PC-9 (cell line): Measurements from ENCODE around the gene TULP4. TPM values are rescaled to one million over a fixed set of nuclear protein-coding genes. Genes with fewer than 3 reads are reported as not detected.

ENCODE experiments used
- BruUV-seq: library from RNA; stranded (reverse); fragments of 400-500 nt; replicated peaks from 2 replicates; lab custom pipeline; 2021; lab: Mats Ljungman, UMichigan
- CTCF ChIA-PET: fragments of 300-600 bp; sonication (Branson Sonifier 250); formaldehyde crosslinking; loops from one replicate; lab custom pipeline; 2022; ENCODE audit warnings: antibody characterized with exemption; lab: Charles Lee
- POLR2A ChIA-PET: fragments of 300-600 bp; sonication (Branson Sonifier 250); formaldehyde crosslinking; loops from one replicate; lab custom pipeline; 2022; ENCODE audit warnings: antibody characterized with exemption; ENCODE audit not compliant: unreplicated experiment; lab: Charles Lee
- DNase-seq, 2 experiments: peaks; one replicate each; pipeline versions ENCODE4 v3.0.0 to v3.0.0-alpha.2; 2015 to 2022; ENCODE audit warnings: mixed read lengths in 1 of 2
- H2AFZ ChIP-seq: fragments of 200-600 bp; sonication (generic); 2 replicates; pipeline ENCODE4 v1.8.1; 2017; ENCODE audit warnings: antibody characterized with exemption
- H3F3A ChIP-seq: fragments of 200-600 bp; sonication (generic); 2 replicates; pipeline ENCODE4 v1.8.1; 2017; ENCODE audit warnings: antibody characterized with exemption, mild to moderate bottlenecking, low read depth; ENCODE audit not compliant: insufficient read depth
- H3K27ac ChIP-seq: fragments of 200-600 bp; sonication (generic); 2 replicates; pipeline ENCODE4 v1.6.1; 2016; ENCODE audit warnings: mixed run types
- H3K27me3 ChIP-seq: fragments of 200-600 bp; sonication (generic); 2 replicates; pipeline ENCODE4 v1.6.1; 2016; ENCODE audit warnings: low read depth, mixed run types; ENCODE audit not compliant: insufficient read depth
- H3K36me3 ChIP-seq: fragments of 200-600 bp; sonication (generic); 2 replicates; pipeline ENCODE4 v1.6.1; 2016; ENCODE audit warnings: low read depth, mixed run types
- H3K4me1 ChIP-seq: fragments of 200-600 bp; sonication (generic); replicated peaks from 2 replicates; pipeline ENCODE4 v1.6.1; 2016; ENCODE audit warnings: mixed run types; ENCODE audit not compliant: insufficient read depth
- H3K4me2 ChIP-seq: fragments of 200-600 bp; sonication (generic); 2 replicates; pipeline ENCODE4 v1.6.1; 2017; ENCODE audit warnings: mixed run types
- H3K4me3 ChIP-seq: fragments of 200-600 bp; sonication (generic); 2 replicates; pipeline ENCODE4 v1.6.1; 2016; ENCODE audit warnings: mixed run types
- H3K79me2 ChIP-seq: fragments of 200-600 bp; sonication (generic); 2 replicates; pipeline ENCODE4 v1.6.1; 2017; ENCODE audit warnings: low read depth, mixed run types
- H3K9me2 ChIP-seq: fragments of 200-600 bp; sonication (generic); 2 replicates; pipeline ENCODE4 v1.8.1; 2017; ENCODE audit warnings: mild to moderate bottlenecking; ENCODE audit not compliant: insufficient read depth
- H3K9me3 ChIP-seq: fragments of 200-600 bp; sonication (generic); 2 replicates; pipeline ENCODE4 v1.8.1; 2016; ENCODE audit warnings: low read depth; ENCODE audit not compliant: insufficient read depth
- H4K20me1 ChIP-seq: fragments of 200-600 bp; sonication (generic); 2 replicates; pipeline ENCODE4 v1.8.1; 2017; ENCODE audit not compliant: insufficient read depth
- EZH2 ChIP-seq: fragments of 200-600 bp; sonication (generic); IDR thresholded peaks from 2 replicates; pipeline ENCODE4 v1.8.0; 2017; ENCODE audit warnings: antibody characterized with exemption, low read depth
- intact Hi-C: fragments of 100-400 bp; cut with micrococcal nuclease; formaldehyde crosslinking; loops from one replicate; pipeline ENCODE4 v1.10.0; 2022; ENCODE audit not compliant: unreplicated experiment
- total RNA-seq: library from RNA; stranded (reverse); gene quantifications from 2 replicates; pipeline ENCODE4 v1.2.3, GENCODE V29; 2021
- TF ChIP-seq, protein P1 (sequence below): fragments of 200-600 bp; sonication (generic); conservative IDR thresholded peaks from 2 replicates; pipeline ENCODE4 v1.6.1; 2017; ENCODE audit warnings: mixed run types, antibody characterized with exemption, mild to moderate bottlenecking, moderate library complexity

Gene TULP4
- total RNA-seq, 1 experiment from 2014 or later = 34.0 TPM

DNA sequence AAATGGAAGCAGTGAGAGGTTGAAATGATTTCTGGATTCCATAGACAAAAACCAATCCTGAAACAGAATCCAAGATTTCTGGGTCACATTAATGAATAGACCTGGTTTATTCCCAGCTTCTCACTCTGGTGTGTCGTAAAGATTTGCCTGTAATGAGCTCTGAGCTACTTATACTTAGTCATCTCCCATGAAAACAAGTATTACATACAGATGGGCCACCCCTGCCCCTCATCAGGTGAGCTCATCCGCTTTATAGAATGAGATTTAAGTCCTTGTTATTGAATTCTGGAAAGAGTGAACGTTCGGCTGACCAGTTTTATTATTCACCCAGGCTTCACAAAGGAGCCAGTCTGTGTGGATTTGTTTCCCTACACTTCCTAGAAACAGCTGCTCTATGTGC, 200.5 kb downstream of the TULP4 start:
- no peak overlapping the region for H3K27ac ChIP-seq
- H3K4me2 ChIP-seq = no peak overlapping the region
- POLR2A ChIA-PET = no interaction called here
- no peak for TF ChIP-seq EZH2
- TF ChIP-seq, protein P1, sequence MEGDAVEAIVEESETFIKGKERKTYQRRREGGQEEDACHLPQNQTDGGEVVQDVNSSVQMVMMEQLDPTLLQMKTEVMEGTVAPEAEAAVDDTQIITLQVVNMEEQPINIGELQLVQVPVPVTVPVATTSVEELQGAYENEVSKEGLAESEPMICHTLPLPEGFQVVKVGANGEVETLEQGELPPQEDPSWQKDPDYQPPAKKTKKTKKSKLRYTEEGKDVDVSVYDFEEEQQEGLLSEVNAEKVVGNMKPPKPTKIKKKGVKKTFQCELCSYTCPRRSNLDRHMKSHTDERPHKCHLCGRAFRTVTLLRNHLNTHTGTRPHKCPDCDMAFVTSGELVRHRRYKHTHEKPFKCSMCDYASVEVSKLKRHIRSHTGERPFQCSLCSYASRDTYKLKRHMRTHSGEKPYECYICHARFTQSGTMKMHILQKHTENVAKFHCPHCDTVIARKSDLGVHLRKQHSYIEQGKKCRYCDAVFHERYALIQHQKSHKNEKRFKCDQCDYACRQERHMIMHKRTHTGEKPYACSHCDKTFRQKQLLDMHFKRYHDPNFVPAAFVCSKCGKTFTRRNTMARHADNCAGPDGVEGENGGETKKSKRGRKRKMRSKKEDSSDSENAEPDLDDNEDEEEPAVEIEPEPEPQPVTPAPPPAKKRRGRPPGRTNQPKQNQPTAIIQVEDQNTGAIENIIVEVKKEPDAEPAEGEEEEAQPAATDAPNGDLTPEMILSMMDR = no peak
- DNase-seq = no peak
- CTCF ChIA-PET = no interaction called here
- 0 out of 2 replicates have a peak, but pooled peaks cover 5% of the 10 kb centered on the region for H3K36me3 ChIP-seq
- no peaks in the 10 kb centered on the region for H3K79me2 ChIP-seq
- intact Hi-C loops = no loop called here
- H3K4me1 ChIP-seq = peaks cover 4% of the 10 kb centered on the region
- no peaks in the 10 kb centered on the region for H3K9me3 ChIP-seq
- no peak overlapping the region for H3K4me3 ChIP-seq
- BruUV-seq = no TSS peak
- no peaks in the 10 kb centered on the region for H4K20me1 ChIP-seq
- no peak overlapping the region for H2AFZ ChIP-seq
- no peaks in the 10 kb centered on the region for H3K9me2 ChIP-seq
- H3F3A ChIP-seq = peaks cover 6% of the 10 kb centered on the region
- no peaks in the 10 kb centered on the region for H3K27me3 ChIP-seq

DNA sequence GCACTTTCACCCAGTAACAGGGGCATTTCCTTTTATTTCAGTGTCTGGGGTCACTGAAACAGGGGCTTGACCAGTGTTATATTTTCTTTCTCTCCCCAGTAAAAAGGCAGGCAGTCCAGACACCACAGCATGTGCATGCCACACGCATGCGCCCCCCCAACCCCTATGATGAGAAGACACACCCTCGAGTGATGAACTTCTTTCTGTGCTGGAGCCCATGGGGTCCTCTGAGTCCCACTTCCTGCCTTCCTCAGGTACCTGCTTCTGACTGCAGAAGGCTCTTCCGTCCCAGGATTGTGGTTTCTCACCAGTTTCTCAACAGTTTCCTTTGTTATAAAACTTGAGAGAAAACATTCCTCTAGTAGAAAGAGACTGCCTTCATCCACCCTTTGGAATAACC, 201.9 kb downstream of the TULP4 start:
- no peaks in the 10 kb centered on the region for H3K9me3 ChIP-seq
- no peaks in the 10 kb centered on the region for H3K79me2 ChIP-seq
- H3K27me3 ChIP-seq = no peaks in the 10 kb centered on the region
- ChIA-PET CTCF (no interaction called here), POLR2A (no interaction called here)
- intact Hi-C loops = no loop called here
- no peak overlapping the region for H3K4me3 ChIP-seq
- H3K4me1 ChIP-seq = peaks cover 16% of the 10 kb centered on the region
- H3K4me2 ChIP-seq = no peak overlapping the region
- H2AFZ ChIP-seq = no peak overlapping the region
- DNase-seq = no peak
- H3K36me3 ChIP-seq = 0 out of 2 replicates have a peak, but pooled peaks cover 5% of the 10 kb centered on the region
- H4K20me1 ChIP-seq = no peaks in the 10 kb centered on the region
- peaks cover 20% of the 10 kb centered on the region for H3F3A ChIP-seq
- H3K27ac ChIP-seq = no peak overlapping the region
- H3K9me2 ChIP-seq = no peaks in the 10 kb centered on the region
- TF ChIP-seq EZH2 = no peak
- TF ChIP-seq, protein P1 = no peak
- no TSS peak for BruUV-seq

GRCh38 chr6:158514991-158515390, 202.7 kb downstream of the TULP4 start:
- TF ChIP-seq, protein P1 = no peak
- no peak for TF ChIP-seq EZH2
- Histone ChIP-seq H4K20me1 (no peaks in the 10 kb centered on the region), H2AFZ (no peak overlapping the region), H3K27me3 (no peaks in the 10 kb centered on the region), H3K79me2 (no peaks in the 10 kb centered on the region), H3K27ac (no peak overlapping the region), H3K4me1 (peaks cover 19% of the 10 kb centered on the region), H3K4me2 (no peak overlapping the region), H3F3A (peaks cover 22% of the 10 kb centered on the region), H3K36me3 (0 out of 2 replicates have a peak, but pooled peaks cover 5% of the 10 kb centered on the region), H3K4me3 (no peak overlapping the region), H3K9me3 (no peaks in the 10 kb centered on the region), H3K9me2 (no peaks in the 10 kb centered on the region)
- CTCF ChIA-PET = no interaction called here
- DNase-seq = no peak
- no TSS peak for BruUV-seq
- POLR2A ChIA-PET = no interaction called here
- intact Hi-C loops = no loop called here
